HG03571 (cell line): ENCODE results near the gene GIMAP8.

Experiments used
- ATAC-seq: cut with Tn5 transposase; IDR thresholded peaks from one replicate; pipeline ENCODE4 v1.9.1; 2021; ENCODE audit not compliant: unreplicated experiment

The GIMAP8 gene

DNA sequence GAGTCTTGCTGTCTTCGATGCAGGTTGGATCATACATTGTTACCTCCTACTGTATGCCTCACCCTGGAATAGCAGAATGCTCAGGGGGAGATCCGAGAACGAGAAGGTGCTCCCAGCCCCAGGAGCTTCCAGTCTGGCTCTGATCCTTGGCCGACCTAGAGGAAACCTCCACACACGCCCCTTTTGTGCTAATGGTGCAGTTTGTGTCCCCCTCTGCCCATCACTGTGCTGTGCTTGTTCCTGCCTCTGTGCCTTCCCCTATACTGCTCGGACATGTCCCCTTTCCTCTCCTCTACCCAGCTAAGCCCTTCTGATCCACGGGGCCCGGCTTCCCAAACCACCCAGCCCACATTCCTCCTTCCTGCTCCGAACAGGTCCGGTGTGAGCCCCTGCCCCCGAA, 38.8 kb upstream of the GIMAP8 start:
- no peak for ATAC-seq

DNA sequence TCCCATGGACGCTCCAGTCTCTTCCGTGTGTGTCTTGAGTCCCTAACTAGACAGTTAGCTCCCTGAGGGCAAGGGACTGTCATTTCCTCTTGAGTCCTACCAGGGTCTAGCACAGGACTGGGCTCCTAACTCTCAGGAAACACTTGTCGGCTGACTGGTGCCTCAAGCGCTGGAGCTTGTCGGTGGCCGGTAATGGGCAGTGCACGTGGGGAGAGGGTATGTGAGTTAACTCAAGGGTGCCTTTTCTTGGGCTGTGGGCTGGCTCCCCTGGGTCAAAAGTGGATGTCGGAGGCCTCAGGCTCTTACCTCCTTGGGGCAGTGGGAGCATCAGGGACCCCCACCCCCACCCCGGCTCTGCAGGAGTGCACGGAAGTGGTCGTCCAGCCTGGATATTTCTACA, 38.4 kb upstream of the GIMAP8 start:
- ATAC-seq = no peak

DNA sequence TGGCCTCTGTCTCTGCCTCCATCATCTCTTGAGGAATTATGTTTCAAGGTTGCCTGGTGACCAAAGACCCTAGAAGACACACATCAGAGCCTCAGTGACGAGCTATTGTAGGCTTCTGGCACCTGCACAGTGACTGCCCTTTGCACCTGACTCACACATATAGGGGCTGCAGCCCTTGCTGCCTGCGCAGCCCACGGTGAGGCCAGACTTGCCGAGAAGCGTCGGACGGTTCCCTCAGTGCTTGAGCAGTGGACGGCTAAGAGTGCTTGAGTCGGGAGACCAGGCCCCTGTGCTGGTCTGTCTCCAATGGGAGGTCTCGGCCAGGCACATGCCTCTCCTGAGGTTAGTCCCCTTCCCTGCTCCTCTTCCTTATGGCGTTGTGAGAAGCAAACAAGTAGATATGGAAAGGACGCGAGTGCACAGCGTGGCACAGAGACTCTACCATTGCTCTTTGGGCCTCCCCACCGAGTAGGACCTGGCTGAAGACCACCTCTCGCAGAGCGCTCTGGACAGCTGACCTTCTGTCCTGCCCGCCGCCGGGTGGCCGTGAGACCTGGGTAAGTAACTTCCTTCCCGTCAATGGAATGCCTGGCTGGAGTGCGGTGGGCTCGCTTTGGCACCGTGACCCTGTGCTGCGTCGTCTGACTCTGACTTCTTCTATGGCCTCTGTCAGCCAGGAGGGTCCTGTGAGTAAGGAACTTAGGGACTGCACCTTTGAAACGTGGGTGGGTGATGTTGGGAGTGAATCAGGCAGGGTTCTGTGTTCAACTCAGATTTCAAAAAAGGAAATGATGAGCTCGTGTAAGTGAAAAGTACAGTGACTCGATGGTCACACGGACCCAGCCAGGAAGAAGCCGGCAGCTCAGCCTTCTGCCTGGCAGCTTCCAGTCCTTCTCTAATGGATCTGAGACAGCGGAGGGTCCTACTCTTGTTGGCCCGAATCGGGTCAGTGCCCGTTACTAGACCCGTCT, 37.6 kb upstream of the GIMAP8 start:
- ATAC-seq = no peak

DNA sequence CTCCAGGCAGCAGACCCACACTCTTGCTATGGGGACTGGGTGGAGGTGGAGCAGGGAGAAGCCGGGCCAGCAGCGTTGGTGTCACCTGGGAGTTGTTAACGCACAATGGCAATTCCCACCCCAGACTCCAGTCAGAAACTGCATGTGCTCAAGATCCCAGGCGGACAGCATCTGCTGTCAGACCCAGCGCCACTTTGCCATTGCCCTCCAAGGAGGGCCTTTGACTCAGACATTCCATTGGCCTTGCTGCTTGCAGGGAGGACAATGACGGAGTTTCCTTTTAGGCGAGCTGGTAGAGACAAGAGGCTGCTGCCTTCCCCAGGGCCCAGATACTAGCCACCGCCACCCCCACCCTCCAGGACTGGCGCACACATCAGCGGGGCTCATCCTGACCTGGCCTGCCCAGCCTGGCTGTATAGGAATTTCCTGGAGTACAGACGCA, 36.8 kb upstream of the GIMAP8 start:
- ATAC-seq = no peak

DNA sequence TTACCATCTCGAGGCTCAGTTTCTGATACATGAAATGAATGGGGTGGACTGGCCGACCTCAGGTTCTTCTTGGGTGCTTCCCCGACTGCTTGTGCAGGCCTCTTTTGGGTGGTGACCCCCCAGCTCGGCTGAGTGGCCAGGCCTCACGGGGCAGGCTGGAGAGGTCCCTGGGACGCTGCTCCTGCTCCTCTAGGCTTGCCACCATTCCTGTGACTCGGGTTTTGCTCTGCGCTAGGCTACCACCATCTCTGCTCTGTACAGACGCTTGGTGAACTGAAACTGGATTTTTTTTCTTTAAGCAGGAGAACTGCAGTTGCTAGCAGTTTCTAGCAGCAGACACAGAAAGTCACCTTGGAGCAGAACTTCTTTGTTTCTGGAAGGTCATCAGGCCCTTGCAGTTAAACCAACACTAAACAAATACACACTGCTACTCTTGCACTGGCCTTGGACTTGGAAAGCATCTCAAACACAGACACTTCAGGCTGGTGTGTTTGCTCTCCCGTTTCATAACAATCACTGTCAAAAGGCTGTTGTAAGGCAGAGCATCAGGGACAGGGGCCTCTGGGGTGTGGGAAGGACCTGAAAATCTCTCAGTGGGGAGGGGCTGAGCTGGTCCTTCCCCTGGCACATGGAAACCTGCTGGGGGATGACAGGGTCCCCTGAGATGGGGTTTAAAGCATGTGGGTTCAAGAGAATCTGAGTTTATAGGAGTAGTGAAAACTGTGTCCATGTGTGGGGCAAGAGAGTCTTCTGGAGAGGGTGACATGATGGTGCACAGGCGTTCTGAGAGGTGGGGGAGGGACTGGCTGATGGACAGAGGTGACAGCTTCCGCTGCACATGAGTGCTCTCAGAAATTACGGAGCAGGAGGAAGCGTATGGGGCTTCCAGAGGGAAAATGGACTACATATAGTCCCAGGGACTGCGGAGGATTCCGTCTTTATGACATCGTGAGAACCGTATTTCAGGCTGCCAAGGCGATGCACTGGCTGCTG, 35.0 kb upstream of the GIMAP8 start:
- no peak for ATAC-seq

DNA sequence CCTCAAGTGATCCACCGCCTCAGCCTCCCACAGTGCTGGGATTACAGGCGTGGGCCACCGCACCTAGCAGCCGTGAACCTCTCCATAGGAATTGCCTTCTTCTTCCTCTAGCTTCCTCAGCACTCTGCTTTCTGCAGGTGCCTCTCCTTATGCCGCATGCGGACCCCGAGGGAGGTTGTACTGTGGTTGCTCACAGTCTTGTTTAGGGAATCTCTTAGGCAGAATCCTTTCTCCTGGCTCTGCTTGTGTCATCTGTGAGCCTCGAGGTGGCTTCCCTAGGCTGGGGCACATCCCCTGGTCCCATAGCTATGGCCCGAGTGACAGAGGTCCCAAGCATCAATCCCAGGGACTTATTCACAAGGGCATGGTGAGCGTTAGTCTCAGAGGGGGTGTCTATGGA, 33.2 kb upstream of the GIMAP8 start:
- no peak for ATAC-seq

DNA sequence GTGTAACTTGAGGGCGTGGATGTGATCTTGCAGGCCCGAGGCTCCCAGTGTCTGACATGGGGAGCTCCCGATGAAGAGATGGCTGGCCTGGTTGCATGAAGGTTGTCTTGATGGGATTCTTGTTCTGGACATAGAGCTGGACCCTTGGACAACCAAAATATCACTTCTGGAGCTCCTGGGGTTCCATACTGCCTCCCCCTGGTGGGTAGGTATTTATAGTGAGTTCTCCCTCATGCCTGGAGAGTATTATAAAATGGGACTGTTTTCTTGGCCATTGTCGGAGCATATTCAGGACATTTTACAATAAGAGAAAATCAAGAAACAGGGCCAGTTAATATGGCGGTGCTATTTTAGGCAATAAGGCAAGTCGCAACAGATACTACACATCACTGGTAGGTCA, 32.6 kb upstream of the GIMAP8 start:
- no peak for ATAC-seq

DNA sequence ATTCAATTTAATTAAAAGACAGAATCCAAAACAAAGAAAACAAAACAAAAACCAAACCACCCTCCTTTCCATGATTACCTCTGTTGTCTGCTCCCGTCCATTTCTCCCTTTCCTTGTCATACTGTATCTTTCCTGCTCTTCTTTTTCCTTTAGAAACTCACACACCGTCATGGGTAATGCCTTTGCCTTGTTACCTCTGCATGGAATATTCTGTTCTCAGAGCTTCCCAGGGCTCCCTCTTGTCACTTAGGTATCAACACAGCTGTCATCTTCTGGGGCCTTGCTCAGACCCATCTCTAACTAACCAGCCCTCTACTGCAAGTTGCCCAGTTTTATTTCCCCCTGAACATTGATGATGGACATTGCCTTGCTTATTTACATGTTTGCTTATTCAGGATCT, 30.2 kb upstream of the GIMAP8 start:
- ATAC-seq = no peak

DNA sequence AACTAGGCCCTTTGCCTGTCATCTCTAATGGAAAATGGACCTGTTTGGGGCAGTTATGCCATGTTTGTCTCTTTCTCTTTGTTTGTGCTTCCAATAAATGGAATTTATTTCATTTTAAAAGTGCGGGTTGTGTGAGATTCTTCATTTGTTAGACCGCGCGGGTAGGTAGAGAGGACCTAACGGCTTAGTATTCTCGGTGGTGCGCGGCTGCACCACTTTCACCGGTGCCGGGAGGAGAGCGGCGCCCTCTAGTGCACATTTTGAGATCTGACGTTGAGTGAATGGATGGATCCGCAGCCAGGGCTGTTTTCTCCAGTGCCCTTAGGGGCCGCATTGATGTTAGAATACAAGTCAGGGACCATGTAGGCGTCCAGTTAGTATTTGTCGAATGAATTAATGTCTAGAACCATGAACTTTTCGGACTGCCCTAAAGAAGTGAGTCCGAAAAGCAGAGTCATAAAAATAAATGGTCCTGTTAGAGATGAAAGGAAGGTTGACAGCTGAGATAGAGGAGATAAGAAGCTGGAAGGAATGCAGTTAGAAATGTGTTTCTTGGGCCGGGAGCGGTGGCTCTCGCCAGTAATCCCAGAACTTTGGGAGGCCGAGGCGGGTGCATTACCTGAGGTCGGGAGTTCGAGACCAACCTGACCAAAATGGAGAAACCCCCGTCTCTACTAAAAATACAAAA, 29.3 kb upstream of the GIMAP8 start:
- peak; percentile 98 for ATAC-seq

DNA sequence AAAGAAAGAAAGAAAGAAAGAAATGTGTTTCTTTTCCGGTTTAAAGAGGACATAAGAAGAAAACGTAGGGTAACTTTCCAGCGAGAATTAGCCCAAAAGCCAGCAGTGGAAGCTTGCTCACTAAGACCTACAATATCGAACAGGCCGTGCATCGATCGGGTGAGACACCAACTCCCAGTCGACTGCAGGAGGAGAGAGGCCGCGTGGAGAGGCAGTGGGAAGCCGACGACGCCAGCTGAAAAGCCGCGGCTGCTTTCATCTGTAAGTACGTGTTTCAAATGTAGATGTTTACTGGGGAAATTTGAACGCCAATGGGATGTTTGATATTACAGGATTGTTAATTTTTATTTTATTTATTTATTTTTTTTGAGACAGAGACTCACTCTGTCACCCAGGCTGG, 28.6 kb upstream of the GIMAP8 start:
- ATAC-seq = no peak

DNA sequence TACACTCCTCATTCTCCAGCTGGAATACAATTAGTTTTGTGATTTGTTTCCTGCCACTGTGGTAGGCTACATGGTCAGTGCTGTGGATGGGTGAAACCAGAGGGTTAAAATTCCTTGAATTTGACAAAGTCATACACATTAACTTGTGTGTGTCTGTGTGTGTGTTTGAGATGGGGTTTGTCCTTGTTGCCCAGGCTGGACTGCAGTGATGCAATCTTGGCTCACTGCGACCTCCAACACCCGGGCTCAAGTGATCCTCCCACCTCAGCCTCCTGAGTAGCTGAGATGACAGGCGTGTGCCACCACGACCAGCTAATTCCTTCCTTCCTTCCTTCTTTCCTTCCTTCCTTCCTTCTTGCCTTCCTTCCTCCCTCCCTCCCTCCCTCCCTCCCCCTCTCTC, 24.8 kb upstream of the GIMAP8 start:
- ATAC-seq = no peak

DNA sequence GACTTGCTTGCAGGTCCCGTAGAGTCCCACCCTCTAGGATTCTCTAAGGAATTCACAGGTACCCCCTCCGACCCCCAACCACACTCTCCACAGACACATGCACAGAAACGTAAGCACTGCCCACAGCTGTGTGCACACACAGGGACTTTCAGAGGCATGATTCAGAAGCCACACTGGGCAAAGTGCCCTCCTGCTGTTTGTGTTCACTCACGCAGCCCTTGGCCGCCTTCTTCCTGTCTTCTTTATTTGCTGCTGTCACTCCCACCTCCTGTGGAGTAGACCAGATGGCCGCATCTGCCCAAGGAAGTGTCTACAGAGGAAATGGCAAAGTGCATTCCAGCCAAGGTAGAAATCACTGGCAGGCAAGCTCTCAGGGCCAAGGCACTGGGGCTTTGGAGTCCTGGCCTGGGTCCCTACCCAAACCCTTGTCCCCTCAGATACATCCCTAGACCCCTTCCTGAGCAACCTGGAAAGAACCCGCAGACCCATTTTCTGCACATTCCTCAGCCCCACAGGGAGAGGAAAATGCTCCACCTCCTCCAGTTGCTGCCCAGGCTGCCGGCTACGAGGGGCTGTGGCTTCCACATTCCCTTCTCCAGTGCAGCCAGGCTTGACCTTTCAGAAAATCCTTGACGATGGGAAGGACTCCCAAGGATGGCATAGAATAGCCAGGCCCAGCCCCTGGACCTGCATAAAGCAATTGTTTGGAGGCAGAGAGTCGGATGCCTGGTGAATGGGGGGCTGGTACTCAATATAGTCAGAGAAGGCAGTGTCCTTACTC, 21.6 kb upstream of the GIMAP8 start:
- no peak for ATAC-seq

DNA sequence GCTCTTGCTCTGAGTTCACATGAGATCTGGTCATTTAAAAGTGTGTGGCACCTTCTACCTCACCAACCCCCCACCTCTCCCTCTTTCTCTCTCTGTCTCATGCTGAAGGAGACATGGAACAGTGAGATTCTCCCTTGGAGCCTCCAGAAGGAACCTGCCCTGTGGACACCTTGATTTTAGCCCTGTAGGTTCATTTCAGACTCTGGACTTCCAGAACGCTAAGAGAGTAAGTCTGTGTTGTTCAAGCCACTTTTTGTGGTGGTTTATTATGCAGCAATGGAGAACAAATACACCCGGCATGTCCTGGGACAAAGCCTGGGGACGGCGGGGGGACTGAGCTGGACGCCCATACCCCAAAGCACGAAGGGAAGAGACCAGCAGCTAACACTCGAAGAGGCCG, 20.7 kb upstream of the GIMAP8 start:
- ATAC-seq = no peak

DNA sequence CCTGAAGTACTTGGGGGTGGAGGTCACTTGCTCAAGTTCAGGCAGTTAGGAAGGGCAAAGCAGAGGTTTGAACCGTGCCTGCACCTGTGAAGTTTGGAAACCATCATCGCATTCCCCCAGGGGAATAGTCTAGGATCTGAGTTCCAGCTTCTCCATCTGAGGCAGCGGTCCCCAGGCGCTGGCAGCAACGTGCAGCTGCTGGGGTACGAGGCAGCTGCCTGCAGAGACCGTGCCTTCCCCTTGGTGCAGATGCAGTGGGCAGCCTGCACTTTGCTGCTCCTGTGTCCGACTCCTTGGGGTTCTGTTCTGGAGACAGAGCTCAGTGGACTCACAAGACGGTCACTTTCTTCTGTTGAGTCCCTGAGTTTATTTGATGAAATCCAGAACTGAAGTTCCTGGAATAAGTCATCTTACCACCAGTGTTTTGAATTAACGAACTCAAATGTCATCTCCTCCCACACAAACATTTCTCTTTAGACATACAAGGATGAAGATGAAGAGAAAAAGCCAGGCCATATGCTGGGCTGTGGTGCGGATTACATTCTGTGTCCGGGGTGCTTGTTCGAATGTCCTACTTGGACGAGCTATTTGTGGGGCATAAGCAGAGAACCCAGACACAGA, 19.9 kb upstream of the GIMAP8 start:
- ATAC-seq = no peak

DNA sequence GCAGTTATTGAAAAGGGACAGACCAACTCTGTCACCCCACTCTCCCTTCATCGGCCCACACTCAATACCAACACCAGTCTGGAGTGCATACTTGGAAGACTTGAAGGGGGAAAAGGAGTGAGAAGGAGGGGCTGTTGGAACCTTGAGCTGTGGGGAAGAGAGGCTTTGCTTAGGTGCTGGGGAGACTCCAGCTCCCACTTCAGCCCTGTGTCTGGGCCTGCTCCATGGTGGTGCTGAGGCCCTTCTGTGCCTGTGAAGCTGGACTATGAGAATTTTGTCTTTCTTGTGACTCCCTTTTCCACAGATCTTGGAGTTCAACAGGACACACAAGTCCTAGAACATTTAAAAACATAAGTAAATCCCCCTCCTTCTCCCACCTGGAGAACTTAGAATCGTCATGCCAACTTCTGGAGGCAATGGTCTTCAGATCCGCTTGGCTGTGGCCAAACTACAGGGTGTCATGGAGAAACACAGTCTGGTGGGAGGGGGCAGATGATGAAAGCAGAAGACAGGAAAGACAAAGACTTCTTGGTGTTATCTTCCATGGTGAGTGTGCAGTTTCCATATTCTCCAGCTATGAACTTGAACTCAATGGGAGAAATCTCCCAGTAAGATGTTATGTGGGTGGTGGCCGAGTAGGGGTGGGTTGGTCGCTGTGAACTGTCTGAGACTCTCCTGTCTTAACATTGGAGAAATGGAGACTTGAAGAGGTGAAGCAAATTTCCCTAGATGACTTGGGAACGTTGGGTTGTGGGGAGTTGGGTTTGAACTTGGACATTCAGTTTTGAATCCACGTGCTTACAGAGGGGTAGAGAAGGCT, 18.4 kb upstream of the GIMAP8 start:
- no peak for ATAC-seq

DNA sequence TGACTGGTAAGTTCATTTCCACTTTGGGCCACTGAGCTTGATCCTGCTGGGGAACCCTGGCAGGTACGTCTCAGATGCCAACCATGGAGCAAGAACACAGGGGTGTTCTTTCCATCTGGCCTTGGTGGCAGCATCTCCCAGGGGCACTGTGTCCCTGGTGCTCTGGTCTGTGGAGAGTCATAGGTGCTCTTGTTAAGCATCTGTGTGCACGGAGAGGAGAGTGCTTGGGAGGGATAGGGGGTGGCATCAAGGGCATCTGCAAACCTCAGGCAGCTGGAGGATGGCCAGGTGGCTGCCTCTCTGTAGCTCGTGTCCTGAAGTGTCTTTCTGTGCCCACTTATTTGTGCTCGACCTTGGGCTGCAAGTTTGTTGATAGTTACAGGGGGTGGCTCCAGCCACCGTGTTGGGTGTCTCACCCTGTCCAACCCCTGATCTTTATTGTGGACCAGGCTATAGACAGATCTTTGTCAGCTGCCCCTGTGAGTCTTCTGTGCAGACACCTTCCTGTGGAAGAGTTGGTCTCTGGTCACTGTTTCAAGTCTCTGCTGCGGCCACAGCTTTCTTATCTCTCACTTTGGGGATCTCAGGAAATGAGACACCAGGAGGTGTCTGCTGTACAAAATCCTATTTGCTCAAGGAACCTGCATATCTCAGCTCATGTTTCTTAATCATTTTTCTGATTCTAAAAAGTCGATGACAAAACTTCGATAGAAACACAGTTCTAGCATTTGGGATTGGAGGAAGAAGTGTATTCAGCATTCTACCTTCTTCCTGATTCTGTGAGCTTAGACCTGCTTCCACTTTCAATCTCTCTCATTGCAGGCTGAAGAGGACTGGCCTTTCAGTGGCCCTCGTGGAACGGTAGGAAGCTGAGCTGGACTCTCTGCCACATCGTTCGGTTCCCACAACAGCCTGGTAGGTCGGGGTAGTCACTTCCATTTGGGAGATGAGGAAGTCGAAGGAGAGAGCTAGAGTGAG, 17.2 kb upstream of the GIMAP8 start:
- ATAC-seq = peak; percentile 30

DNA sequence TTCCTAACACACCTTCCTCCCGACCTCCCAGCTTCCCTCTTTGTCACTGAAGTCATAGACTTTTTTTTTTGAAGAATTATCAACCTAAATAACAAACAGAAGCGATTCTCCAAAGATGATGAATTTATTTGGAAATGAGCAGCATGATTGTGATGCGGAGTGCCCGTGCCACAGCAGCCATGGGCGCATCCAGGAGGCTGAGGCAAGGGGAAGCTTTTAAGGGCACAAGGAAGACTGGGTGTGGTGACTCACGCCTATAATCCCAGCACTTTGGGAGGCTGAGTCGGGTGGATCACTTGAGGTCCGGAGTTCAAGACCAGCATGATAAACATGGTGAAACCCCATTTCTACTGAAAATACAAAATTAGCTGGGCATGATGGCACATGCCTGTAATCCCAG, 16.2 kb upstream of the GIMAP8 start:
- ATAC-seq = no peak

DNA sequence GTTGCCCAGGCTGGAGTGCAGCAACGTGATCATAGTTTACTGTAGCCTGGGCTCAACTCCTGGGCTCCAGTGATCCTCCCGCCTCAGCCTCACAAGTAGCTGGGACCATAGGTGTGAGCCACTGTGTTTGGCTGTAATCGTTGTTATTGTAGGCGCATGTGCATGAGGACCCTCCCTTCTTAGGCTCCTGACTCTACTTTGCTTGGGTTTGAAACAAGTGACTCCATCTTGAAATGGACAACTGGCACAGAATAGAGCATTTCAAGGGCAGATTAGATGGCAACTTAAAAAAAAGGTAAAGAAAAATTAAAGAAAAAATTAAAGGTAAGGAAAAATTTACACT, 15.4 kb upstream of the GIMAP8 start:
- no peak for ATAC-seq
